GM19351 (cell line): ENCODE results near the gene MGLL.
"Not testable (repeated sequence)": the region's sequence is repeated elsewhere in the genome, so short reads cannot be mapped to it uniquely, and the experiment has no call there.

Experiments
- ATAC-seq: cut with Tn5 transposase; IDR thresholded peaks from one replicate; pipeline ENCODE4 v1.9.1; 2021; ENCODE audit warnings: mild to moderate bottlenecking, moderate library complexity; ENCODE audit not compliant: unreplicated experiment

Gene MGLL

DNA sequence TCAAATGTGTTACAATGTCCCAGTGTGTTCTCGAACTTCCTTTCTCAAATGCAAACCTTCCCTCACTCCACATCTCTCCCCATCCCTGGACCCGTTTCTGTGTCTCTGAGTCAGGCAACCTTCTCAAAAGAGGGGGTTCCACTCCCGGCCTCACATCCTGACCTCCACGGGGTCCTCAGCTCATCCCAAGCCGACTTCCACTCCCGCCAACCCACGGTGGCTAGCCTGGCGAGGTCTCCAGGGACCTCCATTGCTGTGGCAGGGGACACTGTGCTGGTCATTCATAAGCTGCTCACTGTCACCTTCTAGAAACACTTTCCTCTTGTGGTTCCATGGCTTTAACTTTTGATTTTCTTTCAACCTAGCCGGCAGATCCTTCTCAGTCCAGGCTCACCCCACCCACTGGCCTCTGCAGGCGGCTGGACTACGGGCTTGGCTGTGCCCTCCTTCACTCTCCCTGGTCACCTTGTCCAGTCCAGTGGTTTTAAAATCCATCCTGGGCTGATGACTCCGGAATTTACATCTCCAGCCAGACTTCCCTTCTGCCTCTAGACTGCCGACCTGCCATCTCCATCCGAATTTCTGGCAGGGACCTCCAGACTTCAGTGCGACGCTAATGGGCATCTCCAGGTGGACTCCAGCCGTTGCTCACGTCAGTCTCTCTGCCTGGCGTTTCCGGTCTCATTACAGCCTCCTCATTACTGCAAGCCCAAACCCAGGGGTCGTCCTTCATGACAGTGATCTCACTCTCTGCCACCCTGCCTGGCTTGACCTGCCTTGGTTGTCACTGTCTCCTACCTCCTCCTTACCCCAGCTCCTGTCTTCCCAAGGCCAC lies 129.6 kb downstream of the MGLL start:
- ATAC-seq: no peak

DNA sequence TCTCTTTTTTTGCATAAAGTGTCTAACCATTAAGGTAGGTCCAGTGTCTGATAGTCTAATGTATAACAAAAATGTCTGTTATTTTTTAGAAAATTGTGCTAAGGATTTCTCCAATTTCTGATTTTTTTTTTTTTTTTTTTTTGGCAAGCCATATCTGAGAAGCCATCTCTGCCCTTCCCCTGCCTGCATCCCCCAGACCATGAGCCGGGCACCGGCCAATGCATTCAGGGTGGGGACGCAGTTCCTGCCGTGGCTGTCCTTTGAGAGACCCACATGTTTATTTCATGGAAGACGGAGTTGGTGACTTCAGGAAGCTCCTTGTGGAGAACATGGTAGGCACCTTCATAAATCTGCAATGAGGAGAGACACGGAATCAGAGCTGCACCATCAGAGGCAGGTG lies 130.3 kb downstream of the MGLL start:
- ATAC-seq: no peak

DNA sequence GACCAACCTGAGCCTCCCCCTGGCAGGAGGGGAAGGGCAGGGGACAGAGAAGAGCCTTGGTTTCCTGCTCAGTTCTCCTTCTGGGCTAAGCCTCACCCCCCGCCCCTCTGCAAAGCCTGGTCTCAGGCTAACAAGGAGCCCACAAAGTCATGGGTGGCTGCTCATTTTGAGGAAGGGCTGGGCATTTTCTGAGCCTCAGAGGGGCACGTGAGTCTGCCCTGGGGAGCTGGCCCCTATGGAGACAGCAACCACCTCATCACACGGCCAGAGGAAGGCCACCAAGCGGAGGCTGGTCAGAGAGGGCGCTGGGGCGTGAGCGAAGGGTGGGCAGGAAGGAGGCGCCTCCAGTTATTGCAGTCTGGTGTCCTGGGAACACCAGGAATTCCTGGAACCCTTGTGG lies 130.8 kb downstream of the MGLL start:
- no peak for ATAC-seq

DNA sequence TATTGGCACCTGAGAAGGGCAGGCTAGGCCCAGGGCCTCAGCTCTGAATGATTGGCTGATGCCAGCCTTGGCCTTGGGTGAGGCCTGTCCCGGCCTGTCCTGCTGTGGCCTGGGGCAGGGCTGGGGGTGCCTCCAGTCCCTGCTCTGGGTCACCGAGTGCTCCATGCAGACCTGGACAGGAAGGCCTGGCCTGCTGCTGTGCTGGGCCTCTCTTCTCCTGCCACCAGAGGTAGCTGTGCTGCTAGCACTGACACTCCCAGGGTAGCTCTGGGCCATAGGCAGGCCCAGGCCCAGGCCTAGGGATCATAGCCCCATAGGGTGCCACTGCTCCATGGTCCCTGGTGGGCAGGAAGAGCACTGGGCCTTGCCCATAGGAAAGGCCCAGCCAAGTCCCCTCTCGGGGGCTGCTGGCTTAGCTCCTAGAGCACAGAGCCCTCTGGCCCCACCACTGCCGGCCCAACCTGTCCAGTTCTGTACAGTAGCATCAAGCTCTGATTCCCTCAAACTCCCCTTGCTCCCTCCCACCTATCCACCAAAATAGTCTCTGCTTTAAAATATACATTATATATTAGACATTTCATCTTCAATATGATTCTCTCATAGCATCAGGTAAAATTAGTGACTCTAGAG lies 131.4 kb downstream of the MGLL start:
- ATAC-seq: no peak

DNA sequence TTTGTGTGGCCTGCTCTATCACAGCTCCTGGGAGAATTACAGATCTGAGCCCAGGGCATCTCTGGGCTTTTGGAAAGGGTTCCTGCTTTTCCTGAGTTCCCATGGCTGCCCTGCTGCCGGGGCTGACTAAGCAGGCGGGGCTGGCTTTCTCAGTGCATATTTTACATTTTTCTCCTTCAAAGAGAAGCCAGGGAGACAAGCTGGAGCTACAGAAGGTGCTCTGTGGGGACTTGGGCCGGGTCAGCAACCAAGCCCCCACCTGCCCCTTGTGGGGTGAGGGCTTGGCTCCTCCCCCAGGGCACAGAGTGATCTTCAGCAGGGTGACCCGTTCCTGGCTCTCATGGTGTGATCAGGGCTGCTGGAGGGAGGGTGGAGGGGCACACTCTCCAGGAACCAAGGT lies 132.2 kb downstream of the MGLL start:
- no peak for ATAC-seq

DNA sequence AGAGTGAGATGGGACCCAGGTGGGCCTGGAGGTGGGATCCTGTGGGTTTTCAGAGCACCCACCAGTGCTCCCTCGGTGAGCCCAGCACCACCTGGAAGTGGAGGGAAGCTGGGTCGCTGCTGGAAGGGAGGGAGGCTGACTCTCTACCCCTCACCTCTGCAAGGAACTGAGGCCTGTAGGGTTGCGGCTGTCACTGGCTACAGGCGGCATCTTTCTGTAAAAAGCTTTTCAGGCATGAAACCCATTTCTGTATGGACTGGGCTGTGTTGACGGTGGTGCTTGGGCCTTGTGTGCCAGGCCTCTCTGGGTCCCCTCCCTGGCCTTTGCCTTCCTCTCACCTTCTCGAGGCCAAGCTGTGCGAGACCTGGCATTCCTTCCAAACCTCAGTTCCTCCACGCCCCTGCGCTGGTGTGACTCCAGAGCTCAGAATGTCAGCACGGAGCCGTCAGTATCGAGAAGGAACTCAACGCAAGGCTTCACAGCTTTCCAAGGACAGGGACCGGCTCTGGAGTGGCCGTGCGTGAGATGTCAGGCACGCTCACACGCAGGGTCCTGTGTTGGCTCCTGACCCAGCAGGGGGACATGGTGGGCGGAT lies 133.0 kb downstream of the MGLL start:
- ATAC-seq: no peak

DNA sequence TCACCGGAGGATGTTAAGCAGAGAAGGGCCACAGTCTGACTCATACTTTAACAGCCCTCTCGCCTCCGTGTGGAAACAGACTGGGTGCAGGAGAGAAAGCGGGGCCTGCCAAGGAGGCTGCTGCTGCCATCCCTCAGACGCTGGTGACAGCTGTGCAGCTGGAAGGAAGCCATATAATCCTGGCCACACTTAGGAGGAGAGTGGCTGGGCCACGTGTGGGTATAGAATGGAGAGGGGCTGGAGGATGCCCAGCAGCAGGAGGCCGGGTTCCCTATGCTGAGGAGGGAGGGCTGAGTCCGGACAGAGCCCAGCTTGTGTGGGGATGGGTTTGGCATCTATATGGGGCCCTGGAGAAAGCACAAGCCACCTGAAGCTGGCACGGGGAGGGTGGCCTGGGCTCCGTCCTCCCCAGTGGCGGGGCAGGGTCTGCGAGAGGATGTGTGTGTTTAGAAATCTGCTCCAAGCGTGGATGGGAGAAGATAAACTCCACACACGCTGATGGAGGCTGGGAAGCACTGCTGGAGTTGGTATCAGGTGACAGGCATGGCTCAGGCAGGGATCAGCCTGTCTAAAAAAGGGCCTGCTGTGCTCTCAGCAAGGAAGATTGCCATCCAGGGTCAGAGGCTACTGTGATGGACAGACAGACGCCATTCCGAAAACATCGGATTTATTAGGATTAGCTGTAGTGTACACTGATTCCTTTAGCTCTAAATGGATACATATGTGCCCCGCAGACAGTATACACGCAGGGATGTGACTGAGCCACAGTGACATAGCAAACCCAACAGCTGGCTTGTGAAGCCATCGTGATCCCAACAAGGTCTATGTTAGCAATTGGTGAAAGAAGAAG lies 133.7 kb downstream of the MGLL start:
- no peak for ATAC-seq

DNA sequence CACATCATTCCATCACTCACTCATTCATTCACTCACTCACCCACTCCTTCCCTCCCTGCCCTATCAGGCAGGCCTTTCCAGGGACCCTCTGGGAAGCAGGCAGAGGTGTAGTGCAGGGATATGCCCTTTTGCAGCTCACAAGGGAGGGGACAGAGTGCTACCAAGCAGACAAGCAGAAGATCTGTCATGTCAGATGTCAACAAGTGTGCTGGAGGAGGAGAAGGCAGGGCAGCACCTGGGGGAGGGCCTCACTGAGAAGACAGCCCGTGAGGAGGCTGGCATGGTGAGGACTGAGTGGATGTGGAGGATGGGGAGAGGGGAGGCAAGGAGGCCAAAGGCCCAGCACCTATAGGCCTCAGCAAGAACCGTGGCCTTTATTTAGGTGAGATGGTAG lies 134.3 kb downstream of the MGLL start:
- ATAC-seq: no peak

DNA sequence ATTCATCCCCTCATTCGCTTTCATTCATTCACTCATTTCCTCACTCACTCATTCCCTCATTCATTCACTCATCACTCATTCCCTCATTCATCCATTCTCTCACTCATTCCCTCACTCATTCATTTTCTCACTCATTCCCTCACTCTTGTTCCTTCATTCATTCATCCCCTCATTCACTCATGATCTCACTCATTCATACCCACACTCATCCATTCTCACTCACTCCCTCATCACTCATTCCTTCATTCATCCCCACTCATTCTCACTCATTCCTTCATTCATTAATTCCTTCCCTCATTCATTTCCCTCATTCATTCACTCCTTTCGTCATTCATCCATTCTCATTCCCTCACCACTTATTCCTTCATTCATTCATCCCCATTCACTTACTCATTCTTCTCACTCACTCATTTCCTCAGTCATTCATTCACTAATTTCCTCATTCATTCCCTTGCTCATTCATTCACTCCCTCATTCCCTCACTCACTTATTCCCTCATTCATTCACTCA lies 135.0 kb downstream of the MGLL start:
- ATAC-seq: no peak

DNA sequence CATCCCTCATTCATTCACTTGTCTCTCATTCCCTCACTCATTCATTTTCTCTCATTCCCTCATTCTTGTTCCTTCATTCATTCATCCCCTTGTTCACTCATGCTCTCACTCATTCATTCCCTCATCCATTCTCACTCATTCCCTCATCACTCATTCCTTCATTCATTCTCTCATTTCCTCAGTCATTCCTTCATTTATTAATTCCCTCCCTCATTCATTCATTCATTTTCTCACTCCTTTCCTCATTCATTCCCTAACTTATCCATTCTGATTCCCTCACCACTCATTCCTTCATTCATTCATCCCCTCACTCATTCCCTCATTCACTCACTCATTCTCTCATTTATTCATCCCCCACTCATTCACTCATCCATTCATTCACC lies 135.8 kb downstream of the MGLL start:
- ATAC-seq: no peak

DNA sequence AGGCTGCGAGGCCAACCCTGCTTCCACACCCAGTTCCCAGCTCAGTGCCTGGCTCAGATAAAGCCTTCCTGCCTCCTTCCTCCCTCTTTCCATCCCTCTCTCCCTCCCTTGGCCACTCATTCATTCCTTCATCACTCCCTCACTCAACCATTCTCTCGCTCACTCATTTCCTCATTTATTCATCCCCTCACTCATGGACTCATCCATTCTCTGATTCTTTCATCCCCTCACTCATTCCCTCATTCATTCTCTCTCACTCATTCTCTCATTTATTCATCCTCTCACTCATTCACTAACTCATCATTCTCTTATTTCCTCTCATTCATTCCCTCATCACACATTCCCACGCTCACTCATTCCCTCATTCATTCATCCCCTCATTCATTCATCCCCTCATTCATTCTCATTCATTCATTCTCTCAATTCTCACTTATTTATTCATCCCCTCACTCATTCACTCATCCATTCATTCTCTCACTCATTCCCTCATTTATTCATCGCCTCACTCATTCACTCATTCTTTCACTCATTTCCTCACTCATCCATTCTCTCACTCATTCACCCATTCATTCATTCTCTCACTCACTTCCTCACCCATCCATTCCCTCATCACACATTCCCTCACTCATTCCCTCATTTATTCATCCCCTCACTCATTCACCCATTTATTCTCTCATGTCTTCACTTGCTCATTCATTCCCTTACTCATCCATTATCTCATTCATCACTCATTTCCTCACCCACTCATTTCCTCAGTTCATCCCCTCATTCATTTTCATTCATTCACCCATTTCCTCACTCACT lies 136.4 kb downstream of the MGLL start:
- ATAC-seq: no peak

DNA sequence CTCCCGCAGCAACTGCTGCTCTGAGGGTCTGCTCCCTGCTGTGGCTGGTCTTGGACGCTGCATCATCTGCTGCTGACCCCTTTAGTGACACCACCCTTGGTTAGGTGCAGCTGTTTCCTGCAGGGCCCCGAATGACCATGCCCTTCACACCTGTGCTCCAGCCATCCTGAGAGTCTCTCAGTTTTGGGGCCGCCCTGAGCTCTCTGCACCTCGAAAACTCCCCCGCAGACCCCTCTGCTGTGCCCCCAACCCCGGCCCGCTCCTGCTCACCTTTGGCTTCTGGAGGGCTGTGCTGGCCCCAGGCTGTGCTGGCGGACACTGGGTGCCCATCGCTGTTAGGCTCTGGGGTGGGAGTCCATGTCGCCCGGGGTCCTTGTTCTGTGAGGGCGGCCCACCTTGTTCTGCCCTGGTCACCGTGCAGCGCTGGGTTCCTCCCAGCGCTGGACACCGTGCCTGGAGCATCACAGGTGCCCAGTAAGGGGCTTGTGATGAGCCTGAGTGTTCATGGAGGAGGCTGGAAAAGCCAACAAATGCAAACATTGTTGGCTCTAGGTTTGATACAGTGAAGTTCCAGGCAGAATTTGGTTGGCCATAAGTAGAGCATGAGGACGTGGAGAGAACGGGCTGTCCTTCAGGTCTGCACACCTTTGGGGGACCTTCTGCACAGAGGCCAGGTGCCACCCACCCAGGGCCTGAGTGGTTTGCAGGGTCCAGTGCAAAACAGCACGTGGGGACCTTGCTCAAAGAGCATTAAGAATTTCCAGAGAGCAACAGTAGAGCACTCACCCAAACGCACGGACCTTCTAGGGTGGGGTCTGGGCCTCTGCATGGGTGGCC lies 137.2 kb downstream of the MGLL start:
- ATAC-seq: no peak

DNA sequence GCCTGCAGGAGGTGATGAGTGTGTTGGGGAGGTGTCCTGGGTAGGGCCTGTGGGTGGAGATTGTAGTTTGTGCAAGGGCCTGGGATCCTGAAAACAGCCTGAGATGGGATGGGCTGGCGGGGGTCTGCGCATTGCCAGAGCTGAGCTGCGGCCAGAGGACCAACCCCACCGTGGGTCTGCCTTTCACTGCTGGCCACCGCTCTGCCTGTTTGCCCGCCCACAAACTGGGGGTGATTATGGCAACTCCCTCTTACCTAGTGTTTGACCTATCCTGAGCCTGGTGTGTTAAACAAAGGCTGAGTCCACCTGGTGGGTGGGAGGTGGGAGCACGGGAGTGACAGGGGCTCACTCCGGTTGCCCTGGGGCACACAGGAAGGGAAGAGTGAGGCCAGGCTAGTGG lies 139.8 kb downstream of the MGLL start:
- ATAC-seq: no peak

DNA sequence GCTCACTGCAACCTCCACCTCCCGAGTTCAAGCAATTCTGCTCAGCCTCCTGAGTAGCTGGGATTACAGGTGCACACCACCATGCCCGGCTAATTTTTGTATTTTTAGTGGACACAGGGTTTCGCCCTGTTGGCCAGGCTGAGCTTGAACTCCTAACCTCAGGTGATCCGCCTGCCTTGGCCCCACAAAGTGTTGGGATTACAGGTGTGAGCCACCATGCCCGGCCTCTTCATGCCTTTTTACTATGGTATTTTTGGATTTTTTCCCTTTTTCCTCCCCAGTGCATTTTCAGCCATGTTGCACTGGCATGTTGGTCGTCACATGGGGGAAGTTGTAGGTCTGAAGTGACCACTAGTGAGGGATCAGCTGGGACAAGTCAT lies 140.2 kb downstream of the MGLL start:
- not testable (repeated sequence) for ATAC-seq

DNA sequence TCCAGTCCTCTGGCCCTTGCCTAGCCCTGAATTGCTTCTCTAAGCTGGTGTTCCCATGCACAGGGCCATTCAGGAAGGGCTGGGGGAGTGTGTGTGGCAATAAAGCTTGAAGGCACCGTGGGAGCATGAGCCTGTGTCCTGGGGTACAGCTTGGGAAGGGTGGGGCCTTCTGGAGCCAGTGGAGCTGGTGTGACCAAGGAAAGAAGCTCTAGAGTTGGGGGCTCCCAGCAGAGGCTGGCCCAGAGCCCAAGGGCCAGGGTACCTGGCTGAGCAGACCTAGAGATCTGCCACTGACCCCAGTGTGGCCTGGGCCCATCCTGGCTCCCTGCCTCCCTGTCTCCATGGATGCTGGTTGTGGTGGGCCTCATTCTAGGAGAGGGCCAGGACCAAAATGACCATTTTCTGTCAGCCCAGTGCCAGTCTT lies 141.5 kb downstream of the MGLL start:
- no peak for ATAC-seq

DNA sequence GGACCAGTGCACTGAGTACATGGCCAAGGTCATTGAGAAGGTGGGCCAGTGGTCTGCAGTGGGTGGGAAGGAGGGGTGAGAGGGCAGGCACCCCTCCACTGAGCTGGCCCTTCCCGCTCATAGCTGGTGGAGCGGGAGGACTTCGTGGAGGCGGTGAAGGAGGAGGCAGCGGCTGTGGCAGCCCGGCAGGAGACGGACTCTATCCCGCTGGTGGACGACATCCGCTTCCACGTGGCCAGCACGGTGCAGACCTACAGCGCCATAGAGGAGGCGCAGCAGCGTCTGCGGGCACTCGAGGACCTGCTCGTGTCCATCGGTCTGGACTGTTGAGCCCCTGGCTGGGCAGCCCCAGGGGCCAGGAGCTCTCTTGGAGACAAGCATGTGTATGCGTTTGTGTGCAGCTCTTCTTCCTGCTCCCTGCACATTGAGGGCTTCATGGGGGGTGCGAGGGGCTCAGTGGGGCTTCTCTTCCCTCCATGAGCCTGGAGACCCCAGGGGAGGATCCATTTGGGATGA lies 142.1 kb downstream of the MGLL start:
- no peak for ATAC-seq

DNA sequence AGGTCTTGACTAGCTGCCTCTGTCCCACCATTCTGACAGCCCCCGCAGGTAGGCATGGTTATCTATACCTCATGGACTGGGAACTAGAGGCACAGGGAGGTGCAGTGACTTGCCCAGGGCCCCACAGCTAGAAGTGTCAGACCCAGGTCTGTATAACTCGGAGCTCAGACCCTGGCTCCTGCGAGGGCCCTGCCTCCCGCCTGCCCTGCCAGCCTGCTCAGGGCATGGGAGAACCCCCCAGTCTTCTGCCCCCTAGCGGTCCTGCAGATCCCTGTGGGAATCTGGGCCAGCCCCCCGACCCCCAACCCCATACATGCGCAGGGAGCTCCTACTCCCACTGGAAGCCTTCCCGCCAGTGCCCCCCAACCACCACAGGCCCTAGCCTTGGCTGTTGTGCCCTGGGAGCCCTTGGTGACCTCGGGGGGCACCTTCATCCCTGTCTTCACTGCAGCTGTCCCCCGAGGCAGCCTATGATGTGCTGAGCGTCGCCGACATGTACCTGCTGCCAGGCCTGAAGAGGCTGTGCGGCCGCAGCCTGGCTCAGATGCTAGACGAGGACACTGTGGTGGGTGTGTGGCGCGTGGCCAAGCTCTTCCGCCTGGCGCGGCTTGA lies 142.7 kb downstream of the MGLL start:
- no peak for ATAC-seq

DNA sequence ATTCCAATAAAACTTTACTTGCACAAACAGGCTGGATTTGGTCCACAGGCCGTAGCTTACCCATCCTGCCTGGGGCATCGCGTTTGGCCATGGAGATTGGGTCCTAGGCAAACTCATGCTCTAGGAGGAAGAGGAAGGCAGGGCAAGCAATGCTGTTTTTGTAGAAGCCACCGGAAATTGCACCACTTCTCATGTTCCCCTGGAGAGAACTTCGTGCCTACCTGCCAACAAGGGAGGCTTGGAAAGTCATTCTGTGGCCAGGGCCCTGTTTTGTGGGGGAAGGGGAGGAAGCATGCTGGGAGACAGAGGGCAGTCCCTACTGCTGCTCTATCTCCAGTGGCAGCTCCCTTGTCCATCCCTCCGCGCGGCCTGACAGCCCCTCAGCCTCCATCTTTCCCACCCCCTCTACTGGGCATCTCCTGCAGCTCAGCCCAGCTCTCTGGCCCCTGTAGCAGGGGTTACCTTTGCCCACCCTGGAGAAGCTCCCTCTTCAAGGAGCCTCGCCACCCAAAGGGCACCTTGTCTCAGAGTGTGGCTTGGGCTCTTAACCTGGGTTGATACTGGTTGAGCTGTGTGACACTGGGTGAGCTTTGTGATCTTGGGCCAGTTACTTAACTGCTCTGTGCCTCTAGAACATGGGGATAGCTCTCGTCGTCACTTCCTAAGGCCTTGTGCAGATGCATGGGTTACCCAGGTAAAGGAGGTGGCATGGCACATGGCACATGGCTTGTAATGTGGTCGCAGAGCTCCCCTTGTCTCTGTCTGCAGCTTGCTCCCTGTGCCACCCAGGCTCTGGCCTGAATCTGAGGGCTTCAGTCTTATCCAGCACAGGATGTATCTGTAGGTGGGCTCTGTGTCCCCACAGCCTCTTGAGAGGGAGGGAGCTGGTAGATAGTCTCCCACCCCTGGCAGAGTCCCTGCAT lies 143.4 kb downstream of the MGLL start:
- no peak for ATAC-seq
